Measurements from ENCODE around the gene SH3BP2.

SH3BP2 gene

GRCh38 chr4:2862528-2862927, 69.6 kb downstream of the SH3BP2 start:
- H3K4me3 ChIP-seq (ENCODE audit: low read depth, low read length): no peak overlapping the region
- DNase-seq (ENCODE audit: low read depth): no peak
- TF ChIP-seq CTCF (IDR thresholded peaks at IDR 0.05; ENCODE audit: low read depth, low read length, missing control alignments): no peak

- no peak overlapping the region for H3K4me3 ChIP-seq (ENCODE audit: low read depth, low read length)
- no peak for DNase-seq (ENCODE audit: low read depth)
- TF ChIP-seq CTCF (IDR thresholded peaks at IDR 0.05; ENCODE audit: low read depth, low read length, missing control alignments): no peak
These were observed 70.8 kb downstream of the SH3BP2 start for GRCh38 chr4:2863649-2864048.

- no peak for DNase-seq (ENCODE audit: low read depth)
- no peak for TF ChIP-seq CTCF (IDR thresholded peaks at IDR 0.05; ENCODE audit: low read depth, low read length, missing control alignments)
- H3K4me3 ChIP-seq (ENCODE audit: low read depth, low read length): no peak overlapping the region
These were observed 72.4 kb downstream of the SH3BP2 start for GRCh38 chr4:2865196-2865780.

- H3K4me3 ChIP-seq (ENCODE audit: low read depth, low read length): no peak overlapping the region
- TF ChIP-seq CTCF (IDR thresholded peaks at IDR 0.05; ENCODE audit: low read depth, low read length, missing control alignments): no peak
These were observed 73.4 kb downstream of the SH3BP2 start for GRCh38 chr4:2866160-2866861.

GRCh38 chr4:2866891-2867290, 74.0 kb downstream of the SH3BP2 start:
- H3K4me3 ChIP-seq (ENCODE audit: low read depth, low read length): no peak overlapping the region
- no peak for DNase-seq (ENCODE audit: low read depth)
- TF ChIP-seq CTCF (IDR thresholded peaks at IDR 0.05; ENCODE audit: low read depth, low read length, missing control alignments): no peak

More at GRCh38 chr4:2866160-2866861, 73.4 kb downstream of the SH3BP2 start:
- no peak for DNase-seq (ENCODE audit: low read depth)

GRCh38 chr4:2867758-2868491, 75.0 kb downstream of the SH3BP2 start:
- TF ChIP-seq CTCF (IDR thresholded peaks at IDR 0.05; ENCODE audit: low read depth, low read length, missing control alignments): no peak
- H3K4me3 ChIP-seq (ENCODE audit: low read depth, low read length): no peak overlapping the region
- no peak for DNase-seq (ENCODE audit: low read depth)
